NCI-H1417 treated with DMSO at 0.1 percent for 48 hours (cell line): ENCODE data around the gene ITIH1.

Experiments
- DNase-seq: peaks from one replicate; lab custom pipeline; 2025; lab: John Stamatoyannopoulos, UW

The ITIH1 gene

GRCh38 chr3:52789746-52790040 is 12.3 kb downstream of the ITIH1 start:
- no peak for DNase-seq

- DNase-seq: no peak
Observed at GRCh38 chr3:52790337-52790736, 12.9 kb downstream of the ITIH1 start.

- no peak for DNase-seq
Observed at GRCh38 chr3:52790741-52791140, 13.3 kb downstream of the ITIH1 start.

GRCh38 chr3:52791366-52791765 is 14.0 kb downstream of the ITIH1 start:
- DNase-seq: no peak

GRCh38 chr3:52791928-52792327 is 14.5 kb downstream of the ITIH1 start:
- DNase-seq: no peak

GRCh38 chr3:52792413-52792812 is 15.0 kb downstream of the ITIH1 start:
- no peak for DNase-seq

- DNase-seq: no peak
Observed at GRCh38 chr3:52792961-52793695, 15.7 kb downstream of the ITIH1 start.

- DNase-seq: no peak
Observed at GRCh38 chr3:52793702-52794611, 16.6 kb downstream of the ITIH1 start.

- DNase-seq: no peak
Observed at GRCh38 chr3:52794612-52795099, 17.3 kb downstream of the ITIH1 start, which contains the start of gene ITIH3. Gene ITIH3 (plus strand): TSS chr3:52794796. CDS start chr3:52794804, 8 bp downstream.

GRCh38 chr3:52795298-52795900 is 18.0 kb downstream of the ITIH1 start:
- DNase-seq: no peak

GRCh38 chr3:52796411-52796810 is 19.0 kb downstream of the ITIH1 start:
- DNase-seq: no peak

GRCh38 chr3:52798376-52798977 is 21.1 kb downstream of the ITIH1 start:
- DNase-seq: no peak

- no peak for DNase-seq
Observed at GRCh38 chr3:52798978-52799476, 21.6 kb downstream of the ITIH1 start.

GRCh38 chr3:52800079-52800478 is 22.7 kb downstream of the ITIH1 start:
- no peak for DNase-seq

GRCh38 chr3:52801839-52802238 is 24.4 kb downstream of the ITIH1 start:
- DNase-seq: no peak

- DNase-seq: no peak
Observed at GRCh38 chr3:52805270-52806039, 28.1 kb downstream of the ITIH1 start.

GRCh38 chr3:52809149-52809548 is 31.8 kb downstream of the ITIH1 start:
- DNase-seq: no peak

GRCh38 chr3:52809662-52810377 is 32.4 kb downstream of the ITIH1 start:
- no peak for DNase-seq

GRCh38 chr3:52810923-52811322 is 33.5 kb downstream of the ITIH1 start:
- no peak for DNase-seq

GRCh38 chr3:52811452-52812011 is 34.1 kb downstream of the ITIH1 start:
- no peak for DNase-seq
